ENCODE measurements around the gene DNAH17. TPM values are rescaled to one million over a fixed set of nuclear protein-coding genes. Genes with fewer than 3 reads are reported as not detected.
"Not testable (repeated sequence)": the region's sequence is repeated elsewhere in the genome, so short reads cannot be mapped to it uniquely, and the experiment has no call there.

The DNAH17 gene
- total RNA-seq, 1 donor from 2014 or later: 0.51 TPM

GRCh38 chr17:78474614-78475146 lies 102.5 kb downstream of the DNAH17 start:
- no peak for DNase-seq

GRCh38 chr17:78473951-78474613 lies 103.1 kb downstream of the DNAH17 start:
- no peak for DNase-seq

GRCh38 chr17:78472035-78472905 lies 104.9 kb downstream of the DNAH17 start:
- no peak for DNase-seq

GRCh38 chr17:78471635-78472034 lies 105.6 kb downstream of the DNAH17 start:
- no peak for DNase-seq

GRCh38 chr17:78469443-78469842 lies 107.8 kb downstream of the DNAH17 start:
- no peak for DNase-seq

- no peak for DNase-seq
Measured at GRCh38 chr17:78468366-78468765, 108.8 kb downstream of the DNAH17 start.

- no peak for DNase-seq
Measured at GRCh38 chr17:78466786-78467715, 110.1 kb downstream of the DNAH17 start.

GRCh38 chr17:78466109-78466785 lies 110.9 kb downstream of the DNAH17 start:
- not testable (repeated sequence) for DNase-seq

- DNase-seq: no peak
Measured at GRCh38 chr17:78462148-78462547, 115.0 kb downstream of the DNAH17 start.

GRCh38 chr17:78461799-78462053 lies 115.5 kb downstream of the DNAH17 start:
- DNase-seq: no peak

GRCh38 chr17:78460951-78461798 lies 116.0 kb downstream of the DNAH17 start:
- DNase-seq: no peak

- no peak for DNase-seq
Measured at GRCh38 chr17:78460176-78460675, 117.0 kb downstream of the DNAH17 start.

- no peak for DNase-seq
Measured at GRCh38 chr17:78459696-78460095, 117.5 kb downstream of the DNAH17 start.

- no peak for DNase-seq
Measured at GRCh38 chr17:78458736-78459335, 118.4 kb downstream of the DNAH17 start.

GRCh38 chr17:78458091-78458490 lies 119.1 kb downstream of the DNAH17 start:
- DNase-seq: no peak

GRCh38 chr17:78454346-78454745 lies 122.8 kb downstream of the DNAH17 start:
- no peak for DNase-seq

GRCh38 chr17:78451753-78452152 lies 125.4 kb downstream of the DNAH17 start:
- DNase-seq: no peak

- peak; percentile 42 for DNase-seq
Measured at GRCh38 chr17:78450696-78451345, 126.4 kb downstream of the DNAH17 start.

- no peak for DNase-seq
Measured at GRCh38 chr17:78449983-78450595, 127.1 kb downstream of the DNAH17 start.
